ENCODE data around the gene KCNA5. TPM values are rescaled to one million over a fixed set of nuclear protein-coding genes. Genes with fewer than 3 reads are reported as not detected.

KCNA5 gene
- not detected for total RNA-seq (2013)
- polyA plus RNA-seq (not detected), polyA minus RNA-seq (not detected in 2 replicates), total RNA-seq (0 to 0.69 (median 0) reads per million in 11 experiments)

DNA sequence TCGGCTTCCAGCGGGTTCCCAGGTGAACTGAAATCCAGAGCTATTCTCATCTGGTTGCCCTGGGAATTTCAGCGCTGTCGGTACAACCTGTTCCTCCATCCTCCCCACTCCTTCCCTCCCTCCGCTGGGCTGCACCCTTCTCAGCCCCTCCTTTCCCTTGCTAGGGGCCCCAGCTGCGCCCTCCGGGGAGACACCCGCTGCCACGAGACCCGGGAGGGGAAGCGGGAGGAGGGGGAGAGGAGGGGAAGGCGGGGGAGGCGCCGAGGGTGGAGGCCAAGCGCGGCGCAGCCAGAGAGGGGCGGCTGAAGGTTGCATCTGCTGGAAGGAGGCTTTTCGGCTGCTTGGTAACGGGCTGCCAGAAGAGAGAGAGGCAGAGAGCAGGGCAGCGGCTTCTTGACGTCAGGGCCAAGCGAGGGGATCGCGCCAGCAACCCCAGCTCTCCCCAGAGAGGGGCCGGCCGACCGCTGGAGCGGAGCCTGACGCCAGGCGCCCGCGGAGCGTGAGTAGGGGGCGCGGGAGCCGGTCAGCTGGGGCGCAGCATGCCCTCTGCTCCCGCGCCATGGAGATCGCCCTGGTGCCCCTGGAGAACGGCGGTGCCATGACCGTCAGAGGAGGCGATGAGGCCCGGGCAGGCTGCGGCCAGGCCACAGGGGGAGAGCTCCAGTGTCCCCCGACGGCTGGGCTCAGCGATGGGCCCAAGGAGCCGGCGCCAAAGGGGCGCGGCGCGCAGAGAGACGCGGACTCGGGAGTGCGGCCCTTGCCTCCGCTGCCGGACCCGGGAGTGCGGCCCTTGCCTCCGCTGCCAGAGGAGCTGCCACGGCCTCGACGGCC, at the start of gene KCNA5:
TSS of gene KCNA5 (plus strand) at position 291 of the 831 bp plus-strand sequence. CDS start at position 560, 269 bp downstream.
- Histone ChIP-seq H3K27me3 (ENCODE audit: control insufficient read depth in 2 of 2, insufficient read depth in 2 of 2, low read length in 2 of 2) (peaks cover 42 to 83% of the 10 kb centered on the region in 2 donors), H3K4me2 (replicated peaks; ENCODE audit: extremely low read depth, low read length, poor library complexity, severe bottlenecking) (peak within 1 kb of the TSS; percentile 13), H3K36me3 (replicated peaks in 1 of 2; ENCODE audit: control insufficient read depth in 1 of 2, insufficient read depth in 2 of 2, low read length in 2 of 2) (no peaks in the 10 kb centered on the region), H2AFZ (ENCODE audit: insufficient read depth, low read depth, low read length, poor library complexity, severe bottlenecking) (no peak within 1 kb of the TSS), H3K9me3 (replicated peaks in 1 of 2; ENCODE audit: control insufficient read depth in 1 of 2, insufficient read depth in 1 of 2, low read length in 2 of 2) (no peaks in the 10 kb centered on the region), H4K20me1 (ENCODE audit: insufficient read depth, low read length) (no peaks in the 10 kb centered on the region), H3K9ac (ENCODE audit: insufficient read depth, low read length, poor library complexity, severe bottlenecking) (no peak within 1 kb of the TSS), H3K4me1 (ENCODE audit: control insufficient read depth in 1 of 2, insufficient read depth in 2 of 2, low read length in 2 of 2) (peaks cover 0 to 7% of the 10 kb centered on the region in 2 donors), H3K4me3 (replicated peaks in 1 of 3; ENCODE audit: low read depth in 2 of 3, low read length in 3 of 3) (no peak within 1 kb of the TSS), H3K27ac (ENCODE audit: low read depth in 1 of 2, low read length in 2 of 2) (no peak within 1 kb of the TSS), H3K79me2 (ENCODE audit: insufficient read depth, low read length) (no peaks in the 10 kb centered on the region)
- Mint-ChIP-seq H3K36me3 (no peaks in the 10 kb centered on the region), H3K4me3 (peak within 1 kb of the TSS in 1 of 2 donors; percentile 76), H3K27ac (no peak within 1 kb of the TSS), H3K4me1 (peaks cover 4% of the 10 kb centered on the region), H3K9me3 (peaks cover 0 to 14% (median 7%) of the 10 kb centered on the region in 7 donors), H3K27me3 (ENCODE audit: low read depth in 3 of 3) (peaks cover 65 to 91% (median 65%) of the 10 kb centered on the region in 3 donors)
- no peak for DNase-seq
- 4% methylated on average over 62 of the region's 68 CpGs for WGBS (ENCODE audit: insufficient coverage)
- intact Hi-C loops (cut with micrococcal nuclease) = no loop called here
- TF ChIP-seq, protein P1, sequence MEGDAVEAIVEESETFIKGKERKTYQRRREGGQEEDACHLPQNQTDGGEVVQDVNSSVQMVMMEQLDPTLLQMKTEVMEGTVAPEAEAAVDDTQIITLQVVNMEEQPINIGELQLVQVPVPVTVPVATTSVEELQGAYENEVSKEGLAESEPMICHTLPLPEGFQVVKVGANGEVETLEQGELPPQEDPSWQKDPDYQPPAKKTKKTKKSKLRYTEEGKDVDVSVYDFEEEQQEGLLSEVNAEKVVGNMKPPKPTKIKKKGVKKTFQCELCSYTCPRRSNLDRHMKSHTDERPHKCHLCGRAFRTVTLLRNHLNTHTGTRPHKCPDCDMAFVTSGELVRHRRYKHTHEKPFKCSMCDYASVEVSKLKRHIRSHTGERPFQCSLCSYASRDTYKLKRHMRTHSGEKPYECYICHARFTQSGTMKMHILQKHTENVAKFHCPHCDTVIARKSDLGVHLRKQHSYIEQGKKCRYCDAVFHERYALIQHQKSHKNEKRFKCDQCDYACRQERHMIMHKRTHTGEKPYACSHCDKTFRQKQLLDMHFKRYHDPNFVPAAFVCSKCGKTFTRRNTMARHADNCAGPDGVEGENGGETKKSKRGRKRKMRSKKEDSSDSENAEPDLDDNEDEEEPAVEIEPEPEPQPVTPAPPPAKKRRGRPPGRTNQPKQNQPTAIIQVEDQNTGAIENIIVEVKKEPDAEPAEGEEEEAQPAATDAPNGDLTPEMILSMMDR (IDR thresholded peaks at IDR 0.05) = no peak

DNA sequence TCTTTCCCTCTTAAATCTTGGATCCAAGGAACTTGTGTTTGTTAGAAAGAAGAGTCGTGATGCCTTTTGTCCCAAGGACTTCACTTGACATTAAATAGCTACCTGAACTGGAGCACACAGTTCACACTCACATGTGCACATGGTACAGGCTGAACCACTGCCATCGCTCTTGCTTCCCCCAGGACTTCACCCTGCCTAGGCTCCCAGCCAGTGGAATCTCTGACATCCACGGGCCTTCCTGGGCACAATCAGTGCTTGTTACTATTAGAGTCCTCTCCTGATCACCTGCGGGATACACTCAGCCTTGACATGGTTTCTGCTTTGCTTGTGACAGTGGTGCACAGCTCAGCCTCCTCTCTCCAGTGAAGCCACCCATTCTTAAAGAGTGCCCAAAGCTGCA, 49.1 kb upstream of the KCNA5 start:
- intact Hi-C loops (cut with micrococcal nuclease) = no loop called here
- no peak overlapping the region for H3K27ac Mint-ChIP-seq
- H3K36me3 Mint-ChIP-seq = no peaks in the 10 kb centered on the region
- no peak overlapping the region for H2AFZ ChIP-seq (ENCODE audit: insufficient read depth, low read depth, low read length, poor library complexity, severe bottlenecking)
- H3K4me1 ChIP-seq (ENCODE audit: control insufficient read depth in 1 of 2, insufficient read depth in 2 of 2, low read length in 2 of 2) = no peaks in the 10 kb centered on the region
- no peaks in the 10 kb centered on the region for H4K20me1 ChIP-seq (ENCODE audit: insufficient read depth, low read length)
- no peaks in the 10 kb centered on the region for H3K9me3 ChIP-seq (replicated peaks in 1 of 2; ENCODE audit: control insufficient read depth in 1 of 2, insufficient read depth in 1 of 2, low read length in 2 of 2)
- no peaks in the 10 kb centered on the region for H3K9me3 Mint-ChIP-seq
- 90% methylated on average over 3 of the region's 4 CpGs for WGBS (ENCODE audit: insufficient coverage)
- TF ChIP-seq, protein P1 (IDR thresholded peaks at IDR 0.05) = no peak
- no peaks in the 10 kb centered on the region for H3K36me3 ChIP-seq (replicated peaks in 1 of 2; ENCODE audit: control insufficient read depth in 1 of 2, insufficient read depth in 2 of 2, low read length in 2 of 2)
- H3K27ac ChIP-seq (ENCODE audit: low read depth in 1 of 2, low read length in 2 of 2) = no peak overlapping the region
- H3K4me3 ChIP-seq (replicated peaks in 1 of 3; ENCODE audit: low read depth in 2 of 3, low read length in 3 of 3) = no peak overlapping the region
- no peak for DNase-seq
- no peak overlapping the region for H3K4me3 Mint-ChIP-seq
- H3K27me3 ChIP-seq (ENCODE audit: control insufficient read depth in 2 of 2, insufficient read depth in 2 of 2, low read length in 2 of 2) = peaks cover 2% of the 10 kb centered on the region in 2 donors
- H3K27me3 Mint-ChIP-seq (ENCODE audit: low read depth in 3 of 3) = peaks cover 13 to 24% (median 15%) of the 10 kb centered on the region in 3 donors
- no peak overlapping the region for H3K9ac ChIP-seq (ENCODE audit: insufficient read depth, low read length, poor library complexity, severe bottlenecking)
- H3K4me2 ChIP-seq (replicated peaks; ENCODE audit: extremely low read depth, low read length, poor library complexity, severe bottlenecking) = no peak overlapping the region
- H3K4me1 Mint-ChIP-seq = no peaks in the 10 kb centered on the region
- H3K79me2 ChIP-seq (ENCODE audit: insufficient read depth, low read length) = no peaks in the 10 kb centered on the region

All from CD14-positive monocyte (primary cell).